Panc1 (cell line): Measurements from ENCODE around the gene OLFML2B.

Experiments used
- CTCF ChIP-seq: fragments of 450-650 bp; IDR thresholded peaks from 2 replicates; pipeline ENCODE4 v1.5.1; 2017; ENCODE audit warnings: mild to moderate bottlenecking
- REST ChIP-seq, 2 experiments: IDR thresholded peaks; 2 replicates each; pipeline ENCODE4 v1.6.1; 2011 to 2012; ENCODE audit warnings: low read depth in 2 of 2, control low read depth in 1 of 2, low read length in 1 of 2, mild to moderate bottlenecking in 1 of 2, moderate library complexity in 1 of 2; ENCODE audit not compliant: insufficient read depth in 1 of 2
- TCF7L2 ChIP-seq: IDR thresholded peaks from 2 replicates; pipeline ENCODE4 v1.6.1; 2011; ENCODE audit warnings: mild to moderate bottlenecking, low read depth, low read length, inconsistent platforms

- TF ChIP-seq CTCF (no peak), TCF7L2 (no peak), REST (IDR thresholded peaks at IDR 0.05; ENCODE audit: insufficient read depth in 1 of 2, low read depth in 2 of 2, low read length in 1 of 2) (no peak)
Observed at GRCh38 chr1:161982917-161983316, 40.8 kb downstream of the OLFML2B start.
